UCSD-AML1 (cell line): ENCODE results near the gene PINLYP.
A peak's percentile ranks its signal among the peaks of the same experiment; 100 is the strongest.

Experiments
- DNase-seq: peaks from one replicate; lab custom pipeline; 2025; ENCODE audit not compliant: unreplicated experiment; lab: John Stamatoyannopoulos, UW

The PINLYP gene

DNA sequence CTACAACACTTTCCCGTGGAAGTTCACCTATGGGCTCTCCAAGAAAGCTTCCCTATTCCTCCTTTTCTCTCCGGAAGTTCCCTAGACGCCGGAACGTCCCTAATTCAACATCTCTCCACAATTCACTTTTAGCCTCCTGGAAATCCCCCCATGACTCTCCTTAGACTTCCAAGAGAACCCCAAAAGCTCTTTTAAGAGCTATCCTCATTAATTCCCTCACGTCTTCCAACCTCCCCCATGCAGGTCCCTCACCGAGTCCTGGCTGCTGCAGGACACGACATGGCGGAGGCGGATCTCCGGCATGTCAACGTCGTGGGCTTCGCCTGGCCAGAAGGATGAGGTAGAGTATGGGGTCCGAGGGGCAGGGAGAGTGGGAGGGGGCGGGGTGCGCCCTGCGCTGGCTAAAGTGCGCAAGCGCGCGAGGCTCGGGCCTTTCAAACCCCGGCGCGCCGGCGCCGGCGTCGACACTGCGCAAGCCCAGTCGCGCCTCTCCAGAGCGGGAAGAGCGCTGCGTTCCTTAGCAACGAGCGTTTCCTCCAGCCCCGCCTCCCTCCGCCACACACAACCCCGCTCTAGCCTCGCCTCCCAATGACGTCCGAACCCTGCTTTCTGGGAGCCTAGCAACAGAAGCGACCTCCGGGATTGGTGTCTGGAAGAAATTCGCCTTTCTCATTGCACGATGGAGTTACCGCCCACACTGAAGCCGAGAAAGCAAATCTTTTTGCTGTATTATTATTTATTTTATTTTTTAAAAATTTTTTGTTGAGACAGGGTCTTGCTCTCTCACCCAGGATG is at the start of gene PINLYP, which contains the start of gene XRCC1:
PINLYP (plus strand) TSS at position 646 of the 795 bp plus-strand sequence. CDS start 1,391 bp downstream, outside the sequence.
XRCC1 (minus strand) TSS at position 372 of the 795 bp plus-strand sequence; CDS start at position 303, 69 bp downstream.
- peak; percentile 98 for DNase-seq

GRCh38 chr19:43525836-43526771 is 49.5 kb upstream of the PINLYP start:
- DNase-seq = peak; percentile 44

DNA sequence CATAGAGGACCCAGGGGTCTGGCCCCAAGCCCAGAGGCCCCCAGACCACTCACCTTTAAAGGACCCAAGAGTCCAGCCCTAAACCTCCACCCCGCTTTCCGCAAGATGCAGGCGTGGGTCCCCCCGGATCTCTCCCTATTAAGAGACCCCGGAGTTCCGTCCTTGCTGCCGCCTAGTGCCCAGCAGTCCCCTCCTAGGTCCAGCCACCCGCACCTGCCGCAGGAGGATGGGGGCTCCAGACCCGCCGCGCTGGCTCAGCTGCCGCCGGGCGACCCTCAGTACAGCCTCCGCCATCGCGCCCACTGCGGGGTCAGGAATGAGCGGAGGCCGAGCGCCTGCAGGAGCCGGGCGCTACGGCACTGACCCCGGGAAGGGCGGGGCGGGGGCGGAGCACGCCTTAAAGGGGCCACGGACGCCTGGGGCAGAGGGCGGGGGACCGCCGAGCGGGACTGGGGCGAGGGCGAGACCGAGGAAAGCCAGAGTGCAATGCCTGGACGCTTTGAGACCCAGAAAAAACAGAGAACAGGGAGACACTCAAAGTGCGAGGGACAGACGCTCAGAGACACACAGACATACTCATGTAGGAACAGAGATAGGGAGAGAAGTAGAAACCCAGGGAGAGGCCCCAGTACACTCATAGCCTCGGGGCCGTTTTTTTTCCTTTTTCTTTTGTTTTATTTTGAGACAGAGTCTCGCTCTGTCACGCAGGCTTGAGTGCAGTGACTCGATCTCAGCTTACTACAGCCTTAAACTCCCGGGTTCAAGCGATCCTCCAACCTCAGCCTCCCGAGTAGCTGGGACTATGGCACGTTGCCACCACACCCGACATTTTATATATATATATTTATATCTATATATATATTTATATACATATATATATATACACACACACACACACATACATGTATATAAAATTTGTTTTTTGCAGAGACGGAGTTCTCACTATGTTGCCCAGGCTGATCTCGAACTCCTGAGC is 48.4 kb upstream of the PINLYP start, which contains the start of gene ETHE1:
ETHE1 (minus strand) TSS at position 318 of the 976 bp plus-strand sequence; CDS start at position 294, 24 bp downstream.
- DNase-seq = peak; percentile 88

GRCh38 chr19:43527860-43528622 is 47.6 kb upstream of the PINLYP start:
- no peak for DNase-seq

DNA sequence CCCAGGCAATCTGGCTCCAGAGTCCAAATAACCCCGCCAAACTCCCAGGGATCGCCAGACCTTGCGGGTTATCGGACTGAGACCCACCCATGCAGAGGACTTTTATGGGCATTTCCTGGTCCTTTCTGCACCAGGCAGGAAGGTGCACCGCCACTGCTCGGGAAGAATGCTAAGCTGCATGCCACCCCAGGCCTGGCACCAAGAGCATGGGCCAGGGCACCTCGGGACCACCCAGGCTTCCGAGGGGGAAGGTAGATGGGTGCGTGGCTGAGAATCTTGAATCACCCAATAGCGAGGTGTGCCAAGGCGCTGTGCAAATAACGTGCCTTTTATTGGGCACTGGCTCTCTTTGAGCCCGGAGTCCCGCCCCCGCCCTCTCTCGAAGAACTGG is 43.0 kb upstream of the PINLYP start:
- DNase-seq = no peak

DNA sequence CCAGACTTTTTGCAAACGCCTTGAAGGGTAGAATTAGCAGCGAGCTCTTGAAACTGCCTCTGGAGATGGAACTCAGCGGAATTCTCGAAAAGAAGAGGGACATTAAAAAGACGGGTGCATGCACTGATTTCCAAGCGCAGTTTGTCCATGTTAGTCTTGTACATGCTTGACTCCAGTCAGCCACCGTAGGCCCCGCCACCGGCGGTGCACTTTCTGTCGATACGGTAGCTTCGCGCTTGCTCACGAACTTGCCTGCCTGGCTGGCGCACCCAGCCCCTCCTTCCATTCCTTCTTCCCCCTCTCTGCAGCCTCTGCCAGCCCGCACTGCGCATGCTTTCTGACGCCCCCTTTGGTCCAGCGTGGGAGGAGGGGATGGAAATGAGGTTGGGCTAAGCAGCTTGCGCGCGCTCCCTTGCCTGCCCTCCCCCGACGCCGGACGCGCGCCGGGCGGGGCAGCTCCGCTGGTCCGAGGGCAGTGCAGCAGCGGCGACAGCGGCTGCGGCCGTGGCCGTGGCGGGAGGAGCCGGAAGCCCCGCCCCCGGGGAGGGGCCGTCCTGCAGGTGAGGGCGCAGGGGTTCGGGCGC is 42.5 kb upstream of the PINLYP start, which contains the start of gene ZNF575:
ZNF575 (plus strand) TSS at position 227 of the 584 bp plus-strand sequence. CDS start 1,235 bp downstream, outside the sequence.
- DNase-seq = peak; percentile 87

DNA sequence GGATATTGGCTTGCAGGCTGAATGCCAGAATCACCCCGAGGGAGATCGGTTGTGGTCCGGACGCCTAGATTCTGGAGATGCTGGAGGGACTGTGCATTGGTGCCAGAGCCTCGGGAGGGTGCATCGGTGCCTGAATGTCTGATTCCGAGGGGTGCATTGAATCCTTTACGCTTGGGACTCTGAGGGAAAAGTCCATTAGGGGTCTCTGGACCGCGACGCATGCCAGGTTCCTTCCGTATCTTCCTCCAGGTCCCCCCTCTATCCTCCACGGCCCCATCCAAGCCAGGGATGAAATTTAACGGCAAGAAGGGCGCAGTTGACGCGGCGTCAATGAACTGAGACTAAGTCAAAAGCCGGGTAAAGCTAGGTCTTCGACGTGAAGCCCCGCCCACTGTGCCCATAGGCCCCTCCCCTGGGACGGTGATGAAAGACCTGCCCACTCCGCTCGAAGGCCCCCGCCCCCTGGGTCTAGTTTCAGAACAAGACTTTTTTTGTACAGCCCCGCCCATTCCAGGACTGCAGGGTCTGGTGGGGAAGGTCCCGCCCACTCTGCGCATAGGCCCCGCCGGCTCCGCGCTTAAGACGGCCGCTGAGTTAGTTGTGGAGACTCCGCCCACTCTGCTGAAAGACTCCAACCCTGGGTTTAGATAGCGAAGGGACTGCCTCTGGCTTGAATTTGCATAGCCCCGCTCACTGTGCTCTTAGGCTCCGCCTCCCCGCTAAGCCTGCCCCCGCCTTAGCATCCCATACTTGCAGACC is 41.9 kb upstream of the PINLYP start:
- DNase-seq = peak; percentile 95

GRCh38 chr19:43534305-43534815 is 41.2 kb upstream of the PINLYP start:
- DNase-seq = no peak

GRCh38 chr19:43534816-43535761 is 40.5 kb upstream of the PINLYP start:
- peak; percentile 25 for DNase-seq

DNA sequence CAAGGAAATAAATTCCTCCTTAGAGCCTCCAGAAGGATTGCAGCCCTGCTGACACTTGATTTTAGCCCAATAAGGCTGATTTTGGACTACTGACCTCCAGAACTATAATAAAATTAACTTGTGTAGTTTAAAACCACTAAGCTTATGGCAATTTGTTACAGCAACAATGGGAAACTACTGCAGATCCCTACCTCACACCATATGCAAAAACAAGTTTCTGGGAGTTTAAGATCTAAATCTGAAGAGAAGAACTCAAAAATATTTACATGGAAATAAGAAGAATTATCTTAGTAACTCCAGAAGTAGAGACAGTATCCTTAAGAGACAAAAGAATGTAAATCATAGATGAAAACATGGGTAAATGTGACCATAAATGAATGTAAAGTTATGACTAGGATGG is 36.7 kb upstream of the PINLYP start:
- DNase-seq = no peak

DNA sequence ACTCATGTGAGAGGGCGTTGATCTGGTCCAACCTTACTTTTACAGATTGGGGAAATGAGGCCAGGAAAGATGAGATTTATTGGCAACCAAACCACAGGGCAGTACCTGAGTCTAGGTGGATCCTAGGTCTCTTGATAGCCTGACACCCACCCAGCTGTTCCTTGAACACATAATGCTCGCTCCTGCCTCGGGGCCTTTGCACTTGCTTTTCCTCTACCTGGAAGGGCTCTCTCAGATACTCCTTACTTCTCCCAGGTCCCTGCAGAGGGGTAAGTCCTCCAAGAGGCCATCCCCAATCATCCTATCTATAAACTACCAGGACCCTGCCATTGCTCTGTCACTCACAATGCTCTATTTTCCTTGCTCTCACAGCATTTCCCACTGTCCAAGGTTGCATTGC is 35.2 kb upstream of the PINLYP start:
- DNase-seq = no peak

DNA sequence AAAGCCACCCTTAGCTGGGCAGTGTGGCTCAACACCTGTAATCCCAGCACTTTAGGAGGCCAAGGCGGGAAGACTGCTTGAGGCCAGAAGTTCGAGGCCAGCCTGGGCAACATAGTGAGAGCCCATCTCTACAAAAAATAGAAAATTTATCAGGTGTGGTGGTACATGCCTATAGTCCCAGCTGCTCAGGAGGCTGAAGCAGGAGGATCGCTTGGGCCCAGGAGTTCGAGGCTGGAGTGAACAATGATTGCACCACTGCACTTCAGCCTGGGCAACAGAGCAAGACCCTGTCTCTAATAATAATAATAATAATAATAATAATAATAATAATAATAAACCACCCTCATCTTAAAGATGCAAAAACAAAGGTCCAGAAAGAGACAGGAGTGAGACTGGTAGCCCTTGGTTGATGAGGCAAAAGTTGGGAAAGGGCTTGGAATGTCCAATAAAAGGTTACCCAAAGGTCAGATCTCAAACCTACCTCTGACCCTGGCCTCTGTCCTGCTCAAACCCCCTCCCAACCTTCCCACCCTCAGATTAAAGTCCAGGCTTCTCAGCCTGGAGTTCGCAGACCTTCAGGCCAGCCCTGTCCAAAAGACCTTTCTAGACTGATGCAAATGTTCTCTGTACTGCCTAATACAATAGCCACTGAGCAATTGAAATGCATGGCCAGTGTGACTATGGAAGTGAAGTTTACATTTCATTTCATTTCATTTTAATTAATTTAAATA is 33.5 kb upstream of the PINLYP start:
- DNase-seq = no peak

DNA sequence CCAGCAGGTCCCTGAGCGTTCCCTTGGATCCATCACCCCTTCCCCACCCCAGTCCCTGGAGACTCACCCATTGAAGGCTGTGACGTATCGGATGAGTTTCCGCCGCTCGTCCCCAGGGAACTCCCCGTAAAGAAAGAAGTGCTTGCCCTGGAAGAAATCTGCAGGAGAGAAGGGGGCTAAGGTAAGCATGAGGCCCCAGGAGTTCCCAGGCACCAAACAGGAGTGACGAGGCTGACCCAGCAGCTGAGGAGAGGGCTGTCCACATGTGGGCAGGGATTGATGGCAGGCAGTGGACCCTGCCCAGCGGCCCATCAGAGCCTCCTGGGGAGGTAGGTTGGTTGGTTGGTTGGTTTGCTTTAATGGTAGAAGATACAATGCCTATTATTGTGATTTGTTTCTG is 31.5 kb upstream of the PINLYP start:
- DNase-seq = no peak

GRCh38 chr19:43545276-43545675 is 30.3 kb upstream of the PINLYP start:
- DNase-seq = no peak

- no peak for DNase-seq
Observed at GRCh38 chr19:43545981-43546380, 29.6 kb upstream of the PINLYP start.

- no peak for DNase-seq
Observed at GRCh38 chr19:43546581-43546980, 29.0 kb upstream of the PINLYP start.
